ENCODE data around the gene TTC39B.
"Not testable (repeated sequence)": the region's sequence is repeated elsewhere in the genome, so short reads cannot be mapped to it uniquely, and the experiment has no call there.

TTC39B gene

DNA sequence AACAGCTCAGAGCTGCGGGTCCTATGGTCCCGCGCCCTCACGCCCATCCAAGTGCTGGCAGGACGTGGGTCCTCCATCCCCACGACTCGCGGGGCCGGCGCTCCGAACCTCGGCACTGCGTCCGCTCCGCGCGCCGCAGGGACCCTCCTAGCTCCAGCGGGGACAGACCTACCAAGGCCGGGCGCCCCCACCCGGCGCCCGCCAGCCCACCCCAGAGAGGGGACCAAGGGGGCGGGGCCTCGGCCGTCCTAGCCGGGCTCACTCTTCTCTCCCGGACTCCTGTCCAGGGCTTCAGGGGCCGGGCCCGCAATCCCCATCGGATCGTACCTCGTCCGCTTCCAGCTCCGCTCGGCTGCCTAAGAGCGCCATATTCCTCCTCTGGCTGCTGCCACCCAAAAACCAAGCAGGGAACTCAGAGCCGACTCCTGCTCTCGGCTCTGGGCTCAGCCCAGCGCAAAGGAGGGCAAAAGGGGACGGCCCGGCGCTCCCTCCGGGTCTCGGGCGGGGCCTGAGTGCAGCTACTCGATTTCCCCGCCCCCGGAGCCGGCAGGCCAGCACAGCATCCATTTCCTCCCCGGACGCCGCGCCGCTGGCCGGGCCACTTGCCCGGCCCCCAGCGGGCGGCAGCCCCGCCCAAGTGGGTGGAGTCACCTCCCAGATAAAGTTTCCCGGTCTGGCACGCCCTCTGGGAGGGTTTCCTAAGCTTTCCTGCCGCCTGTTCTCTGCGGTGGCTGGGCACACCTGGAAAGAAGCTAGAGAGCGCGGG is at the start of gene TTC39B:
Gene TTC39B, minus strand, starts transcription at position 460 of the 766 bp plus-strand sequence. Its CDS starts 91 bp downstream, at position 369.
- peak; percentile 75 for DNase-seq (ENCODE audit: low spot score)

DNA sequence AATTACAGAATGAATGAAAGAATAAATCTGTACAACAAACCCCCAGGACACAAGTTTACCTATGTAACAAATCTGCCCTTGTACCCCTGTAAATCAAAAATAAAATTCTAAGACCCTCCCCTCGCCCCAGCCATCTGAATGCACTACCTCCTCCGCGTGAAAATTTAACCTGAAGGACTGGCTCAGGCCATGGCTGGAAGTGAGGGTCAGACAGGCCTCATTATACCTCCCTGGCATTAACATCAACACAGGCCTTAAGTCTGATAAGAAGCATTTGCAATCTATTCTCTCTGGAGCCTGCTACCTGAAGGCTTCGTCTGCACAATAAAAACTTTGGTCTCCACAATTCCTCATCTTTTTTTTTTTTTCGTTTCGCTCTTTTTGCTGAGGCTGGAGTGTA is 48.7 kb upstream of the TTC39B start:
- no peak for DNase-seq (ENCODE audit: low spot score)

DNA sequence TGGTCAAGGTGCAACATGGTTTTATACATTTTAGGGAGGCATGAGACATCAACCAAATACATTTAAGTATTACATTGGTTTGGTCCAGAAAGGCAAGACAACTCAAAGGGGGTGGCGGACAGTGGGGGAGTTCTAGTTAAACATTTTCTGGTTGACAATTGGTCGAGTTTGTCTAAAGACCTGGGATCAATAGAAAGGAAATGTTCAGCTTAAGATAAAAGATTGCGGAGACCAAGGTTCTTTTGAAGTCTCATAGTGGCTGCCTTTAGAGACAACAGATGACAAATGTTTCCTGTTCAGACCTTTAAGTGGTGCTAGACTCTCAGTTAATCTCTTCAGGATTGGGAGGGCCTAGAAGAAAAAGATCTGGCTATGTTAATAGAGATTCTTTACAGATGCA is 47.7 kb upstream of the TTC39B start:
- DNase-seq (ENCODE audit: low spot score) = no peak

DNA sequence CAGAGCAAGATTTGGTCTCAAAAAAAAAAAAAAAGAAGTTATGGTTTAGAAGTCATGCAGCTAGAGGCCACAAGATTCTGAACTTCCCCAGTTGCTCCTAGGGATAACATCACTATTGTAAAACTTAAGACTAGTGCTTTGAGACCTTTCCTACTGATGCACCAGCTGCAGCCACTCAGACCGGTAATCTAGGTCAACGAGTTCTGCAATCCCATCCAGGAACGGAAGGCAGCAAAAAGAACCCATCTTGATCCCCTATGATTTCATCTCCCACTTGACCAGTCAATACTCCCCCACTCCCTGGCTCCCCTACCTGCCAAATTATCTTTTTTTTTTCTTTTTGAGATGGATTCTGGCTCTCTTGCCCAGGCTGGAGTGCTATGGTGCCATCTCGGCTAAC is 46.9 kb upstream of the TTC39B start:
- no peak for DNase-seq (ENCODE audit: low spot score)

DNA sequence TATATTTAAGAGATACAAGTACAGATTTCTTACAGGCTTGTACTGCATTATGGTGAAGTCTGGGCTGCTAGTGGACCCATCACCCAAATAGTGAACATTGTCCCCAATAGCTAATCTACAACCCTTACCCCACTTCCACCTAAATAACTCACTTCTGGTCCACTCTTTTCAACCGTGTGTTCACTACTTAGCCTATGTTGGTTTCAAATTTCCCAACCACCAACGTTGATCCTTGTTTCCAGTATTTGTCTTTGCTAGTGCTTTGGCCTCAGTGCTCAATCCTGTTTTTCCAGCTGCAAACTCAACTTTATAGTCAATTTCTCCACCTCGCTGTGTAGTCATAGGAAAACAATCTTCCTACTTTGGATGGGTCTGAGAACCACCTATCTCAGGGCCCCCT is 45.3 kb upstream of the TTC39B start:
- DNase-seq (ENCODE audit: low spot score) = no peak

DNA sequence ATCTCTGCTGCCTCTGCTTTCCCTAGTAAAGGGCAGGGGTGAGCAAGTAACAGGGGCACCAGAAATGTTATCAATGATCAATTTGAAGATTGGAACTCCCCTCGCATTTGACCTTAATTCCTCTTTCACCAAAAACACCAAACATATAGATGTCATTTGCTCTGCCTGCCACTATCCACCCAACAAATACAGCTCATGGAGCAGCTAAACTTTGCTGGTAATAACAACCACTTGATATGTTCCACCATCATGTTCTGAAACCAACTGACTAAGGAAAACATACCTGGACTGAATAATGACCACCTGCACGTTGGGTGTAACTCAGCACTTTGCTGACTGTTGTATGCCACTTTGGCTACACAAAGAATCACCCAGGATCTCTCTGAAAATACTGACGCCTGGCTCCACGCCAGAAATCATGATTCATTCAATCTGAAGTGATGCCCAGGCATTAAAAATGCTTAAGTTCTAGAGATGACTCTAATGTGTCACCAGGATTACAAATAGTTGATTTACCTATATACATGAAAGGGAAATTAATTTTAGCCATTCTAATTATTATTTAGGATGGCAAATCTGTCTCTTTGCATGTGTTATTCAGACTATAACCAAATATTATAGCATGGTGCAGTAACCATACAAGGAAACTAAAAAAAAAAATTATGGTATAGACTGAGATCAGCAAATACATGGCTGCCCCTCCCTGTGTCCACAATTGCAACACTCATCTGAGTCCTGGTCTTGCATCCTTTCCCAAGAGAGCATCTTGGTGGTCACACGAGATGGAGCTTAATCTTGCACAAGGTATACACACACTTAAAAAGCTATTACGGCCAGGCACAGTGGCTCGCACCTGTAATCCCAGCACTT is 43.1 kb upstream of the TTC39B start:
- DNase-seq (ENCODE audit: low spot score) = no peak

DNA sequence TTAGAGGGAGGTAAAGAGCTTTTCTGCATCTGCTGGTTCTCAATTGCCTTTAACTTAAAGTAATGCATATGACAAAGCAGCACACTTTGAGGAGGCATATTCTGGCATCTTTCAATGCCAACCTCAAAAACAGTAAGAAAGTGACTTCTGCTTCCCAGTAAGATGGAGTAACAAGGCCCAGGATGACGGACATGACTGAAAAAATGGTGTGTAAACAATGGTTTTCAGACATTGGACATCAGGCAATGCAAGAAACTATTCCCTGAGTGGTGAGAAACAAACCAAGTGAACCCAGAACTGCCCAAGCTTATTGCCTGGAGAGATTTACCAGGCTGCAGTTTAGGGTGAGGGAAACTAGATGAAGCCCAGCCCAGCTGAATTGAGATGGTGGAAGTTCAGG is 39.8 kb upstream of the TTC39B start:
- no peak for DNase-seq (ENCODE audit: low spot score)

DNA sequence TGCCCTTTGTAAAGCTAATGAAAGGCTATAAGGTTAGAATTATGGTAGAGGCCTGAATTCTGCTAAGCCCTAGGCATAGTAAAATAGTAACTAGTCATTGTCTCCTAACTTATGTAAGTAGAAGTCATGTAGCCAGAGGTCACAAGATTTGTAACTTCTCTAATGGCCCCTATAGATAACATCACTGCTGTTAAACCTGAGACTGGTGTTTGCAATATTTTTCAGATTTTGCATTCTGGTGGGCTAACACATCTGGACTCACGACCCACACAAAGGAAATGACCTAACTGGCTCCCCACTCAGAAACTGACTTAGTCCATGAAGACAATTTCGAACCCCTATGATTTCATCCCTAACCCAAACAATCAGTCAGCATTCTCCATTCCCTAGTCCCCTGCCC is 37.2 kb upstream of the TTC39B start:
- DNase-seq (ENCODE audit: low spot score) = no peak

DNA sequence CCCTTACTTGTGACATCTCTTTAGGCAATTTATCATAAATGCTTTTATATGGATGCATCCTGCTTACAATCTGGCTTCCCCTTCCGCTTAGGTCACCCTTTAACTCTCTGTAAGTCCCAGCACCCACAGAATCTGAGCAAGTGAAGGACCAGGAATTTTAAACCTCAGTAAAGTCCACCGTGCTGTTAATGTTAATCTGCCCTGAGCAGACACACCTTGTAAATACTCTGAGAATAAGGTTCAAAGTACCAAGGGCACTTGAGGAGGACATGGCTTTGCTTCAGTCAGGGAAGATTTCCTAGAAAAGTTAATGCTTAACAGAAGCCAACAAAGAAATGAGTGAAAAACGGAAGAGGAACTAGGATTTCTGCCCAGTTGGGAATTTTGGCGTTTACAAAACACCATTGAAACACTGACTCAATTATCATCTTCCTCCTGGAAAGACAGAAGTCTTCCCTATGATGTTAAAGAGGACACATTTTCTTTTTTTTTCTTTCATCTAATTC is 26.4 kb upstream of the TTC39B start:
- no peak for DNase-seq (ENCODE audit: low spot score)

DNA sequence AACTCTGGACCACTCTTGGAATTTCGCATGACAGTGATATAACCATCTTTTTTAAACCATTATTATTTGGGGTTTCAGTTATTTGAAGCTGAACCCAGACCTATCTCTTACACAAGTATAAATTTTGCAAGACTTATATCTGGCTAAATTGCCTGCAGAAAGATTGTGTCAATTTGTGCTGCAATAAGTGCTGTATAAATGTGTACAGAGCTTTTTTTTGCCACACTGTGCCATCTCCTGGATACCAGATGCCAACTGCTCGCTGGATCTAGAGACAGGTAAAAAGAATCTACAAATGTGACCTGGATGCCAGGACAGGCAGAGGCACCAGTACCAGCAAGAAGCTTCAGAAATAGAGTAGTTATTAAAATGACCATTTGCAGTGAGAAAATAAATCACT is 25.9 kb upstream of the TTC39B start:
- no peak for DNase-seq (ENCODE audit: low spot score)

DNA sequence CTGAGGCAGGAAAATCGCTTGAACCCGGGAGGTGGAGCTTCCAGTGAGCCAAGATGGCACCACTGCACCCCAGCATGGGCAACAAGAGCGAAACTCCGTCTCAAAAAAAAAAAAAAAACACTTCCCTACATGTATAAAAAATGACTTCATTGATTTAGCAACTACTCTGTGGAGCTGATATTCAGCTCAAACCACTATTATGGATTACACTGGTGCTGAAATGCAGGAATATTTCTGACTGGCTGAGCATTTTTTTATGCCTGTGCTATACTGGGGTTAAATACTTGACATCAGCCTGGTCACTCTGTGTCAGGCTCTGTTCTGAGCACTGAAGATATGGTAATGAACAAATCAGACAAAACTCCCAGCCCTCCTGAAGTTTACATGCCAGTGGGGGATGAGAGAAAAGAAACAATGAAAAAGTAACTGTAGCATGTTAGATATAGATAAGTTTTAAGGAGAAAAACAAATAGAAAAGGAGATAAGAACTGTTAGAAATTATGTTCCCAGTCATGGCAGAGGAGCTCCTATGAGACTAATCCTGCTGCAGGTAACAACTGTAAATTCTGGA is 22.6 kb upstream of the TTC39B start:
- no peak for DNase-seq (ENCODE audit: low spot score)

DNA sequence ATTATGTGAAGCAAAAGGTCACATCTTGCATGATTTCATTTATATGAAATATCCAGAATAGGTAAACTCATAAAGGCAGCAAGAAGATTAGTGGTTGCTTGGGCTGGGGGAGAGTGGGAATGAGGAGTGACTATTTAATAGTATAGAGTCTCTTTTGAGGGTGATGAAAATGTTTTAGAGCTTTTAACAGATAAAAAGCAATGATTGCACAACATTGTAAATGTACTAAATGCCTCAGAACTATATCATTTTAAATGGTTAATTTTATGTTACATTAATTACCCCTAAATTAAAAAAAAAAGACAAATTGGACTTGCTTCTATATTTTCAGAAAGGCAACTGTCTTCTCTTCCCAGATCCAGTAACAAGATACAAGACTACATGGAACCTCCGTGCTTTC is 21.9 kb upstream of the TTC39B start:
- DNase-seq (ENCODE audit: low spot score) = no peak

DNA sequence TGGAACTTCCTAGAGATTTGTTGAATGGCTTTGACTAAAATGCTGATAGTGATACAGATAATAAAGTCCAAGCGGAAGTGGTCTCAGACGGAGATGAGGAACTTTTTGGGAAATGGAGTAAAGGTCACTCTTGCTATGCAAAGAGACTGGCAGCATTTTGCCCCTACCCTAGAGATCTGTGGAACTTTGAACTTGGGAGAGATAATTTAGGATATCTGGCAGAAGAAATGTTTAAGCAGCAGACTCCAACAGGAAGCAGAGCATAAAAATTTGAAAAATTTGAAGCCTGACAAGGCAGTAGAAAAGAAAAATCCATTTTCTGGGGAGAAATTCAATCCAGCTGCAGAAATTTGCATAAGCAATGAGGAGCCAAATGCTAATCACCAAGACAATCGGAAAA is 15.7 kb upstream of the TTC39B start:
- DNase-seq (ENCODE audit: low spot score) = not testable (repeated sequence)

DNA sequence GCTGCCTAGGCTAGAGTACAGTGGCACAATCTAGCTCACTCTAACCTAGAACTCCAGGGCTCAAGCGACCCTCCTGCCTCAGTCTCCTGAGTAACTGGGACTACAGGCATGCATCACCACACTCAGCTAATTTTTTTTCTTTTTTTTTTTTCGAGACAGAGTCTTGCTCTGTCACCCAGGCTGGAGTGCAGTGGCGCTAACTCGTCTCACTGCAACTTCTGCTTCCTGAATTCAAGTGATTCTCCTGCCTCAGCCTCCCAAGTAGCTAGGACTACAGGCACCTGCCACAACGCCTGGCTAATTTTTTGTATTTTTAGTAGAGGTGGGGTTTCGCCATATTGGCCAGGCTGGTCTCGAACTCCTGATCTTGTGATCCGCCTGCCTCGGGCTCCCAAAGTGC is 12.6 kb upstream of the TTC39B start:
- not testable (repeated sequence) for DNase-seq (ENCODE audit: low spot score)

DNA sequence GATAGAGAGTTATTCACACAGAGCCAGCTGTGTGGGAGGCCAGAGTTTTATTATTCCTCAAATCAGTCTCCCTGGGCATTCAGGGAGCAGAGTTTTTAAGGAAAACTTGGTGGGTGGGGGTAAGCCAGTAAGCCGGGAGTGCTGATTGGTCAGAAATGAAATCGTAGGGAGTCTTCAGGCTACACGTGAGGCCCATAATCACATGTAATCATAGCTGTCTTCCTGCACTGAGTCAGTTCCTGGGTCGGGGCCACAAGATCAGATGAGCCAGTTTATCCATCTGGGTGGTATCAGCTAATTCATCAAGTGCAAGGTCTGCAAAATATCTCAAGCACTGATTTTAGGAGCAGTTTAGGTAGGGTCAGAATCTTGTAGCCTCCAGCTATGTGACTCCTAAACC is 10.8 kb upstream of the TTC39B start:
- no peak for DNase-seq (ENCODE audit: low spot score)

DNA sequence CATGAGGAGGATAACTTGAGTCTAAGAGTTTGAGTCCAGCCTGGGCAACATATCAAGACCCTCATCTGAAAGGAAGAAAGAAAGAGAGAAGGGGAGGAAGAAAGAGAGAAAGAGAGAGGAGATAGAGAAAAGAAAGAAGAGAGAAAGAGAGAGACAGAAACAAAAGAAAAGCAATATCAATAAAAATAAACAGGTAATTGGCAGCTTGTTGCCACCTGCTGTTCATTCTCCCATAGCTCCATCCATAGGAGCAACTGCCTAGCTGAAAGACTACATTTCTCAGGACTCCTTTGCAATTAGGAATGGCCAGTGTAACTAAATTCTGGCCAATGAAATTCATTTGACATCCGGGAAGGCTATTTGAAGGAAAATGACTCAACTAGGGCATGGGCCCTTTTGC is 4.6 kb upstream of the TTC39B start:
- no peak for DNase-seq (ENCODE audit: low spot score)

DNA sequence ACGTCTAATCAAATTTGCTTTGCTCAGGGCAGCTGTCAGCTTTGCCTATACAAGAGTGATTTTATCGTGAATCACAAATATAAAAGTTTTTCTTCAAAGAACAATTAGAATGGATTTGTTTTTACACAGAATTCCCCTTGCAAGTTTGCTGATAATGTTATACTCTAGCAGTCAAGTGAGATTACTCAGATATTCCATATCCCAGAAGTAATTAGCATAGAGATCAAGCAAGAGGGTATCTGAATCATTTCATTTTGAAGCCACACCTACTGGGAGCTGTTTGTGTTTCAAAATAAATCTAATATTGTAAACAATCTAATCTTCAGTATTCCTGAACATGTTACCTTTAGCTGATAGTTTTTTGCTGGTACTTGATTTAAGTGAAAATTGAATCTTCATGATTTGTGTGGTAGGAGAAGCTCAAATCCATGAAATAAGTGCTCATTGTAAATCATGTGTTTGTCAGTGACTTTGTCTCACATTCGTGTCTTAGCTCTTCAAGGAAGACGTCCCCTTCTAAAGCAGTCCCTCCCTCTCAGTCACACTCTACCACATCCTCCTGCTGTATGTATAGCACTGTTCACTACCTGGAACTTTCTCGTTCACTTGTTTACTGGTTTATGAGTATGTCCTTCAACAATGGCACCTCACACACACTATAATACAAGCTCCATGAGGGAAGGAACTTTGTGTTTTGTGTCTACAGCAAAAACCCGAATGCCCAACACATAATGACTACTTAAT is 3.3 kb upstream of the TTC39B start:
- DNase-seq (ENCODE audit: low spot score) = no peak

DNA sequence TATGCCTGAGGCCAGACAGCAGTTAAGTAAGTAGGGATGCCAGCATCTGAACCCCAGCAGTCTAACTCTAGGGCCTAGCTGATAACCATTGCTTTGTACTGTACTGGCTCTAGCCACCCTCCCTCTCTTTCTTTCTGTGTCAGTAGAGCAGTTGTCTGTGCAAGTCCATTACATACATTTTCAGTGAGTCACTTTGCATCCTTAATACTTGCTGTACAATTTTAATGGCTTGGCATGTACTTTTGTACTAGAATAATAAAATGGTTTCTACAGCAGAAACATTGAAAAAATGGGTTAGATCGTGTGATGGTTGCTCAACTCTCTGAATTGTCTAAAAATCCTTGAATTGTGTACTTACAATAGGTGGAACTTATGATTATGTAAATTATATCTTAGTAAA is 1.5 kb upstream of the TTC39B start:
- DNase-seq (ENCODE audit: low spot score) = no peak

DNA sequence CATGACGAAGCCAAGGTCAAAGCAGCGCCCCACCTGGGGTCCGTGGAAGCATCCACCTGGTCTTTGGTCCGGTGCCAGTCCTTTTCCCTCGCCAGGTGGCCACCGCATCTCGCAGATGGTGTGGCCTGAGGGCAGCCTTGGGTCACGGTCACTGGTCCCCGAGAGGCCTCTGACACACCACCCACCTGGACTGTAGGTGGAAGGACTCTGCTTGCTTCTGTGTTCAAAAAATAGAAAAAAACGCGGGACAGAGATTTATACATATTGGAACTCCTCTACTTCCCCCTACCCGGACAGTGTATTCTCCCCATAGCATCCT is 466 bp upstream of the TTC39B start:
- no peak for DNase-seq (ENCODE audit: low spot score)

DNA sequence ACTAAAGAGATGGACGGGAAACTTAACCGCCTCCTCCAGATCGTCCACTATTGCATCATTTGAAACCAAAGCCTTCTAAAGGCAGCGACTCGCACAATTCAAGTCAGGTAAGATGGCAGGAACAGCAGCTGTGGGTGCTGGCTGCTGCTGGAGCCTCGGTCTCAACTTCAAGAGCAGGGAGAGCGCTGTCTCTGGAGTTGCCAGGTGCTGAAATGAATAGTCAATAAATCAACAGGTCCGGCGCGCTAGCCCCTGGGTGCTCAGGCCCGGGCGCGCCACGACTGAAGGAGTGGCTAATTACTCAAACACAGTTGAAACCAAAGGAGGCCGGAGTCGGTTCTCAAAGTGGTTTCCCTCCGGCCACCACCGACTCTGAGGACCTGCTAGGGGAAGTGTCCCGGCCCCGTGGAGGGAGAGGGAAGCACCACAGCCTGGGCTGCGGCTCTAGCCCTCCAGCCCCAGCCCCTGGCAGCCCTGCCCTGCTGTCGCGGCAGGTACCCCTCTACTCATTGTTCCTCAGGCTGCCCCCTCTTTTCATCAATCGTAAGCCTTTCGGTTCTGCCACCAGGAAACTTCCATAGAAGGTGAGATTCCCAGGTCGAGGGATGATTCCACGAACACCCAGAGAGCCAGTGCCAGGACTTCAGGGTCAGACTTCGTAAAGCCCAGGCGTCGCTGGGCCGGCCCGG is 804 bp downstream of the TTC39B start:
- no peak for DNase-seq (ENCODE audit: low spot score)

DNA sequence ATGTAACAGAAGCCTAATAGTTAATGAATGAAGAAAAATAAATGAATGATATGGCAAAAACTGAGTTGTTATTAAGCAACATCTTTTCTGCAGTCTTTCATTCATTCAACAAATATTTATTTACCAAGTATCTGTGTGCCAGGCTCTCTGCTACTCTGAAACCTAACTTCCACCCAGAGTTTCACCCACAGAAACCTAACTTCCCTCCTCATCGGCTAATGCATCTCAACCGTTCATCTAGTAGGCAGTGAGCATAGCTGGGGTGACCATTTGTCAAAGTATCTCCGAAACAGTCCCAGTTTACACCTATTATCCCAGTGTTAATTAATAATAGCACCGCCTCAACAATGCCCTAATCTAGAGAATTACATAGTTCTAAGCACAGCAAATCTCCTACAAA is 1.5 kb downstream of the TTC39B start:
- no peak for DNase-seq (ENCODE audit: low spot score)

DNA sequence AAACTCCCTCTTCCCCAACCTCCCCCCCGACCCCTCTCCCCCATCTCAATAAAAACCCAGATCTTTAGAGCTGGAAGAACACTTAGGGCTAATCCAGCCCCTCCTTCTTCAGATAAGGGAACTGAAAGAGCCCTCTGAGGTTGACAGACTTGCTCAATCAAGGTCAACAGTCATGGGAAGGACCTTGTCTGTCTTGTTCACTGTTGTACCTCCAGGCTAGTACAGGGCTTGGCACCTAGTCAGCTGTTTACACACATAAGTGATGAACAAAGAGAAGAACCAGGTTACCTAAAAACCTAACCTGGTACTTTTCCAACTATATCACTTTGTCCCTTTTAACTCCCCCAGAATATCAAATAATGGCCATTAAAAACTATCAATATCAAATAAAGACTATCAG is 2.4 kb downstream of the TTC39B start:
- DNase-seq (ENCODE audit: low spot score) = no peak
